Testis (tissue), 2 donors: Measurements from ENCODE around the gene BCAT1.

Source experiments
- POLR2A ChIP-seq: fragments of 450-650 bp; IDR thresholded peaks from one replicate; pipeline ENCODE4 v1.6.1; 2017; ENCODE audit warnings: antibody characterized with exemption, mild to moderate bottlenecking, moderate library complexity
- TF ChIP-seq, protein P1 (sequence below), 3 experiments: fragments of 450-650 bp in 2 of 3; fragments of 200-600 bp in 1 of 3; sonication (generic) in 1 of 3; IDR thresholded peaks; one replicate each; pipeline ENCODE4 v1.5.1; 2016 to 2019; ENCODE audit warnings: antibody characterized with exemption in 3 of 3, mild to moderate bottlenecking in 2 of 3, moderate library complexity in 1 of 3

- TF ChIP-seq, protein P1, sequence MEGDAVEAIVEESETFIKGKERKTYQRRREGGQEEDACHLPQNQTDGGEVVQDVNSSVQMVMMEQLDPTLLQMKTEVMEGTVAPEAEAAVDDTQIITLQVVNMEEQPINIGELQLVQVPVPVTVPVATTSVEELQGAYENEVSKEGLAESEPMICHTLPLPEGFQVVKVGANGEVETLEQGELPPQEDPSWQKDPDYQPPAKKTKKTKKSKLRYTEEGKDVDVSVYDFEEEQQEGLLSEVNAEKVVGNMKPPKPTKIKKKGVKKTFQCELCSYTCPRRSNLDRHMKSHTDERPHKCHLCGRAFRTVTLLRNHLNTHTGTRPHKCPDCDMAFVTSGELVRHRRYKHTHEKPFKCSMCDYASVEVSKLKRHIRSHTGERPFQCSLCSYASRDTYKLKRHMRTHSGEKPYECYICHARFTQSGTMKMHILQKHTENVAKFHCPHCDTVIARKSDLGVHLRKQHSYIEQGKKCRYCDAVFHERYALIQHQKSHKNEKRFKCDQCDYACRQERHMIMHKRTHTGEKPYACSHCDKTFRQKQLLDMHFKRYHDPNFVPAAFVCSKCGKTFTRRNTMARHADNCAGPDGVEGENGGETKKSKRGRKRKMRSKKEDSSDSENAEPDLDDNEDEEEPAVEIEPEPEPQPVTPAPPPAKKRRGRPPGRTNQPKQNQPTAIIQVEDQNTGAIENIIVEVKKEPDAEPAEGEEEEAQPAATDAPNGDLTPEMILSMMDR (IDR thresholded peaks at IDR 0.05): no peak
- TF ChIP-seq POLR2A: no peak
Observed at GRCh38 chr12:24907464-24907863, 41.4 kb downstream of the BCAT1 start.
